HCT116 (cell line): ENCODE data around the gene COQ8B.

ENCODE experiments used
- CTCF ChIP-seq, 3 experiments: fragments of 200-600 bp in 1 of 3; sonication (generic) in 1 of 3; IDR thresholded peaks in 2 of 3; conservative IDR thresholded peaks in 1 of 3; 2 replicates each; pipeline ENCODE4 v1.5.1; 2012 to 2017; ENCODE audit warnings: low read depth in 2 of 3, low read length in 2 of 3, antibody characterized with exemption in 1 of 3, borderline replicate concordance in 1 of 3, control low read depth in 1 of 3, mild to moderate bottlenecking in 1 of 3, mixed read lengths in 1 of 3, mixed run types in 1 of 3, moderate library complexity in 1 of 3; ENCODE audit not compliant: insufficient read depth in 1 of 3
- SRF ChIP-seq: IDR thresholded peaks from 2 replicates; pipeline ENCODE4 v1.6.1; 2012; ENCODE audit warnings: low read depth

- TF ChIP-seq CTCF (IDR thresholded peaks at IDR 0.05 in 2 of 3, conservative IDR thresholded peaks at IDR 0.05 in 1 of 3; ENCODE audit: borderline replicate concordance in 1 of 3, insufficient read depth in 1 of 3, low read depth in 2 of 3, low read length in 2 of 3): no peak
- no peak for TF ChIP-seq SRF
These were observed 57.6 kb downstream of the COQ8B start for GRCh38 chr19:40659116-40659515.
